Measurements from ENCODE around the gene MEIOSIN.
A peak's percentile ranks its signal among the peaks of the same experiment; 100 is the strongest.
"Not testable (repeated sequence)": the region's sequence is repeated elsewhere in the genome, so short reads cannot be mapped to it uniquely, and the experiment has no call there.

MEIOSIN gene

DNA sequence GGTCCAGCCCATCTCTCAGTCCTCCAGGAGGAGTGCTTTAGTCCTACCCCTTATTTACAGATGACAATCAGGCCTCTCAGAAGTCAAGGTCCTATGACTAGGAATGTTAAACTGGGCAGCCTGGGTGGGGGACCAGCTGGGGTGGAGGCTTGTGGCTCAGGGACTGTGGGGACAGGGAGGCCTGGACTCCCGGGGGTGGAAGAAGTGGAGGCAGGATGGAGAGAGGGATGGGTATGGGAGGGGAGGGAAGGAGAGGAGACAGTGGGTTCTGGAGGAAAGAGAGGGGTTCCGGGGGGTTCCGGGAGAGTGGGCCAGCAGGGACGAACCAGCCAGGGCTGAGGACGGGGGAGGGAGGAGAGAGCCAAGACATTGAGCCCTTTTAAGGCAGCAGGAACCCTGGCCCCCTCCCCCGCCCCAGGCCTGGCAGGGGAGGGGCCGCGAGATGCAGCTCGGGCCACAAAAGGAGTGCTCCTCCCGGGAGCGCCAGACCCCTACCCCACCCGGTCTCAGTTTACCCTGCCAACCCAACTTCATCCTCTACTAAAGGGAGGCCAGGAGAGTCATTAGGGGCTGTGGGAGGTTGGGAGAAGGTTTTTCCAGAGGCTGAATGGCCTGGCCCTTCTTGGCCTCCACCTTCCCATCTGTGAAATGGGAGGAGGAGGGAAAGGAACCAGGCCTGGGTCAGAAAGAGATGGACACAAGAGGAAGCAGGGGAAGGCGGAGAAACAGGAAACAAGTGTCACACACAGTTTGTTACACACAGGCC, 47.4 kb downstream of the MEIOSIN start:
- no peak for DNase-seq (ENCODE audit: low spot score)

DNA sequence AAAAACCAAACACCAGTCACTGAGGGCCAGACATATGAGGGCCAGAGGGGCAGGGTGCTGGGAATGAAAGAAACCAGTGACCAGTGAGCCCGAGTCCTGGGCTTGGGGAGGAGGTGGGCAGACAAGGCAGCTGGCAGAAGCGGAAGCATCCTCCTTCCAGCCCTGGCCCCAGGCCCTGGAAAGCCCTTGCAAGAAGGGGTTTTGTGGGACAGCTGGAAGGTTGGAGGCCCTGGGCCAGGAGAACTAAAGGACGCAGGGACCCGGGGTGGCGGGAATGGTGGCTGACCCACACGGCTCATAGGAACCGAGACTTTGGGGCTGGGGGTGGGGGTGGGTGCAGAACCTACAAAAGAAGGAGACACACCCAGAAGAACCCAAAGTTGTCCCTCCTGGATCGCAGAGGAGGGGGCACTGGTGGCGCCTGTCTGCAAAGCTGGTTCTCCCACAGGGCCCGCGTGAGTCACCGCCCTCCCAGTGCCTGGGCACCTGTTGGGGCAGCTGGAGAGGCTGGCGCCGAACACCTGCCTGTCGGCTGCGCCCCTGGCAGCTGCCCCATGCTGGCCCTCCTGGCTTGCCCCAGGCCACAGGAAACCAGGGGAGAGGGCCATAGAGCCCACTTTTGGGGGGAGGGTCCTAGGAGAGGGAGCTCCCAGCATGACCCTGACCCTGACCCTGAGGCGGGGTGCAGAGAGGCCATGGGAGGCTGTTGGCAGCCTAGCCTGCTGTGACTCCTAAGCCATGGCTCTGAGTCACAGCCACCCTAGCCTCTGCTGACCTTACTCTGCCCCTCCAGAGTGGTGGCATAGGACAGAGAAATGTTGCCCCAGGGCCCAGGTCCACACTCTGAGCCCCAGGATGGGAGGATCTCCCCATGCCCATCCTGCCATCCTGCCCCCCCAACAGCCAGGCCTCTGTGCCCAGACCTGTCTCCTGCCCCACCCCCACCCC, 48.2 kb downstream of the MEIOSIN start:
- no peak for DNase-seq (ENCODE audit: low spot score)

DNA sequence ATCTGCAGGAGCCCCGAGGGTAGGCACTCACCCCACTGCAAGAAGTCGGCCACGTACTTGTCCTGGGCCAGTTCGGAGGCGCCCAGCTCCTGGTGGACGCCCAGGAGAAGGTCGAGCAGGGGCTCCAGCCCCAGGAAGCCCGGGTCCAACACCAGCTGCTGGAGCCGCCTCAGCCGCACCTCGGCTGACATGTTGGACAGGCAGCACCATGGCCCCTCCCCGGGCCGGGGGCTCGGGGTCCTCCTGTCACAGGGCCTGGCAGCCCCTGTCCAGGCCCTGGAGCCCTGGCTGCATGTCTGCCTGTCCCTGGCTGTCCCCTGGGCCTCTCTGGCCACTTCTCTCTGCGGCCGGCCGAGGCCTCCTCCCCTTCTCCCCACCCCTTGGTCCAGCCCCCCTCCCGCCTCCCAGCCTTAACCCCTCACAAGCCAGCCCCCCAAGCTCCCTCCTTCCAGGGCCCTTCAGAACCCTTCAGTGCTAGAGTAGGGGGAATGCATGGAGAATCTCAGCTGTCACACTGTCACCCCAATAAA, 49.0 kb downstream of the MEIOSIN start, which contains the start of gene DMPK:
Gene DMPK, minus strand, starts transcription at position 329 of the 530 bp plus-strand sequence. Its CDS starts 138 bp downstream, at position 191.
- DNase-seq (ENCODE audit: low spot score), result peak; percentile 52

DNA sequence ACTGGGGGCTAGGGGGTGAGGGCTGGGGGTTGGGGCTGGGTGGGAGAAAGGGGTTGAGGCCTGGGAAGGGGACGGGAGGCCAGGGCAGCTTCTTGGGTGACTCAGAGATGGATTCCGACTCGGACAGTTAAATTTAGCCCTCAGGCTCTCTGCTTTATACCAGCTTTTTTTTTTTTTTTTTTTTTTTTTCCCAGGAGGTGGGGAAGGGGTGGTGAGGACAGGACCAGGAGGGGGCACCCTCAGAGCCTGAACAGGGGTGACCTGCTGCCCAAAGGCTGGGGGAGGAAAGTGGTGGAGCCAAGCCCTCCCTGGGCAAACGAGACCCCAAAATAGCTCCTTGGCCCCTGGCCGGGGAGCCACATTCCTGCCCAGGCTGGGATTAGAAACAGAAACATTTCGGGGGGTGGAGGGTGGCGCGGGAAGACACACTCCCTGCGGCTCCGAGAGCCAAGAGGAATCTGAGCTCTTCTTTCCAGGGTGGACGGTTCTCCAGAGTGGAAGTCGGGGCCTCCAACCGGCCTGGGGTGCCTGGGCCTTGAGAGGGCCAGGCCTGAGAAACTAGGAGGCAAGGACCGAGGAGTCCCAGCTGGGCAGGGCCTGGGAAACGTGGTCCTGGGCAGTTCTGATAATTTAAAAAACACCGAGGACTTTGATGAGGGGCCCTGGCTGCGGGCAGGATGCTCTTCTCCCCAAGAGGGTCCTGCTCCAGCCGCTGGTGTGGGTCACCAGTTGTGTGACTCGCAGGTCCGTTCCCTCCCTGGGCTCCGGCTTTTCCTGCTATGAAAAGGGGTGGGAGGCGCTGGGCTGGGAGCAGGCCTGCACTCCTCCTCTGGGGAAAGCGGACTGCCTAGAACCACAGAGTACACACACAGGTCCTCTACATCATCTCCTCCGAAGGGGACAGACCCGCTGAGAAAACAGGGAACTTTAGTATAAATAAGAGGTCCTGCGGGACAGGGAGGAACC, 49.9 kb downstream of the MEIOSIN start:
- peak; percentile 46 for DNase-seq (ENCODE audit: low spot score)

DNA sequence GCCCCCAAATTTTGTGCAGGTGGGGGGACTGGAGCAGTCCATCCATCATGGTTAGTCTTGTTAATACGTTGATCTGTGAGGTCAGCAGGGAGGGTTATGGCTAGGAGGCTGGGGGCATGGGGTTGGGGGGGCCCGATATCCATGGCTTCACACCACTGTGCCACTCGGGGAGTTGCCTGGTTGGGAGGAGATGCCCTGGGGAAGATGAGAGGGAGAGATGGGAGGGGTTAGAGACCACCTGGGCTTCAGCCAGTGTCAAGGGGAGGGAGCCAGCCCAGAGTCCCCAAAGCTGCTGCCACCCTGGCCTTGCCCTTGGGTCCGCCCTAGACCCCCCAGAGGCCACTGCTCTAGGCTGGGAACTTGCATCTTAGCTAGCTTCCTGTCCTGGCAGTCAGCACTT, 50.9 kb downstream of the MEIOSIN start:
- DNase-seq (ENCODE audit: low spot score), result no peak

- no peak for DNase-seq (ENCODE audit: low spot score)
Observed at GRCh38 chr19:45785097-45785496, 51.9 kb downstream of the MEIOSIN start.

DNA sequence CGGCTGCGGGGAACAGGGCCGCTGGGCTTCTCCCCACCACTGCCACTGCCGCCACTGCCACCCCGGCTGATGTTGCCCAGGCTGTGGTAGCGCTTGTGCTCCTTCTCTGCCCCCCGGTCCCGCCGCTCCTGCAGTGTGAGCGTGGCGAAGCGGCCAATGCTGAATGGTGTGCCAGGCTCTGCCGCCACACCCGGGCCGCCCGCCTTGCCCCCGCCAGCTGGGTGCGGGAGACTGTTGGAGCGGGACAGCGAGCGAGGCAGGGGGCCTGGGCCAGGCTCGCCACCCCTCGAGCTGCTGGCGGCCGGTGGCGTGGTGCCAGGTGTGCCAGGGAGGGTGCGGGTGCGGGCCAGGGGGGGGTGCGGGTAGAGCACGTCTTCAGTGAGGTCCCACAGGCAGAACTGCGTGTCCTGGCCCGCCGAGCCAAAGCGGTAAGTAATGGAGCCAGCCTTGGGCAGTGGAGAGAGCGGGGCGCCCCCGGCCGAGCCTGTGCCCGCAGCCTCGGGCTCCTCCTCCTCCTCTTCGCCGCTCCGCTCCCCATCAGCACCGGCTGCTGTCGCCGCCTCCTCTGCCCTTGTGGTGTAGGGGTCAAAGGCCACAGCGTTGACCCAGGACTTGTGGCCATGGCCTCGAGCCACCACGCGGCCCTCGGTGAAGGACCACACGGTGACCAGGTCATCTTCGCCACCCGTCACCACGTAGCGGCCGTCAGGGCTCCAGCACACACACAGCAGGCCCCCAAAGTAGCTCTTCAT, 52.7 kb downstream of the MEIOSIN start:
- DNase-seq (ENCODE audit: low spot score), result no peak

GRCh38 chr19:45786533-45786894, 53.3 kb downstream of the MEIOSIN start:
- no peak for DNase-seq (ENCODE audit: low spot score)

GRCh38 chr19:45789035-45789786, 56.0 kb downstream of the MEIOSIN start:
- DNase-seq (ENCODE audit: low spot score), result no peak

DNA sequence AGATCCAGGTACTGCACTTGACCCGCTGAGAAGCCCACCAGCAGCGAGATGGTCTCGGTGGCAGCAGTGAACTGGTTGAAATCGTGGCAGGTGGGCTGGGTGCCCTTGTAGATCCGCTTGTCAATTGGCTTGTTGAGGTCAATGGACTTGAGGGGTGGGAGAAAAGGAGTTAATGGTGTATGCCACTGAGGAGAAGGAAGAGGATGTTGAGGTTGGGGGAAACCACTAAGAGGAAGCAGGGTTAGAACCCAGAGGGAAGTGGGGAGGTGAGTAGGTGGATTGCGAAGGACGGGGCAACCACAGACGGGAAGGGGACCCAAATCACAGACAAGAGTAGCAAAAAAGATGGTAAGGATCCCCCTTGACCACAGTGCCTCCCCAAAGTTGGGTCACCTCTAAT, 57.7 kb downstream of the MEIOSIN start:
- no peak for DNase-seq (ENCODE audit: low spot score)

DNA sequence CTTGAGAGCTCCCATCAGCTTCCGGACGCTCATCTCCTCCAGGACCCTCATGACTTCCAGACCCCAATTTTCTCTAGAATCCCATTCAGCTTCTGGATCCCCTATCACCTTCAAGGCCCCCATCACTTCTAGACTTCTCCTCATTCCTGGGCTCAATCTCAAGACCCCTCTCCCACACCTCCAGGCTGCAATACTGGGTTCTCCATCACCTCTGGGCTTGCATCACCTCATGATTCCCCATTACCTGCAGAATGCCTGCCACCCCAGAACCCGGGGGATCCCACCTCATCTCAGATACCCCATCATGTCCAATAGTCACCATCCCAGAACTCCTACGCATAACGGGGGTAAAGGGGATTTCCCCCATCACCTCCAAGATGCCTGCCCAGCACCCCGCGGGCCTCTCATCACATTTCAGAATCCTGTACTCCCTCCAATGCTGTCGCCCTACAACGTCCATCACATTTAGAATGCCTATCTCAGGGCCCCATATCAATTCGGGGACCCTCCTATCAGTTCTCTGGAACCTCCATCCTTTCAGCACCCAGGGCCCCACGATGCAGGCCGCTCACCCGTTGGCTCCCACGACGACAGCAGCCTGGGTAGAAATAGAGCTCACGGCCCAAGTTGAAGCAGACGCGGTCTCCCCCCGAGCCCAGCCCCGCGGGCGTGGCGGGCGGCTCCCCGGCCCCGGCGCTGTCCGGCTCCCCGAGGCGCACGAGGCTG, 58.7 kb downstream of the MEIOSIN start:
- no peak for DNase-seq (ENCODE audit: low spot score)

- peak; percentile 98 for DNase-seq (ENCODE audit: low spot score)
Observed at GRCh38 chr19:45792470-45793177, 59.4 kb downstream of the MEIOSIN start, which contains the start of gene DMWD. Gene DMWD, minus strand, starts transcription at chr19:45792845. Its CDS starts 89 bp downstream, at chr19:45792756.

DNA sequence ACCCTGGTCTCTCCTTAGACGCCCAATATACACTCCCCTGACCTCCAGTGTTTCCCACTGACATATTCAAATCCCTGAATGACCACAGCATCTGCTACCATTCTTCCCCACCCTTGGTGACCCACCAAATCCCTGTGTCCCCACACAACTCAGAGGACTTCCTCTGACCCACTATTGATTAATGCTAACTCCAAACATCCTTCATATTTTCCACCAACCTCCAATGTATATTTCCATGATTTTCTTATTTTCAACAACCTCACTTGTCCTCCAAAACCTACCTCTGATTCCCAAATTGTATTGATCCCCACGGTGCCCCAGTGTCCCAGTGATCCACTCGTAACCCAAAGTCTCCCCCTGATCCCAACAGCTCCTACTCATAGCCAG, 59.9 kb downstream of the MEIOSIN start:
- DNase-seq (ENCODE audit: low spot score), result no peak

- no peak for DNase-seq (ENCODE audit: low spot score)
Observed at GRCh38 chr19:45793876-45794275, 60.6 kb downstream of the MEIOSIN start.

DNA sequence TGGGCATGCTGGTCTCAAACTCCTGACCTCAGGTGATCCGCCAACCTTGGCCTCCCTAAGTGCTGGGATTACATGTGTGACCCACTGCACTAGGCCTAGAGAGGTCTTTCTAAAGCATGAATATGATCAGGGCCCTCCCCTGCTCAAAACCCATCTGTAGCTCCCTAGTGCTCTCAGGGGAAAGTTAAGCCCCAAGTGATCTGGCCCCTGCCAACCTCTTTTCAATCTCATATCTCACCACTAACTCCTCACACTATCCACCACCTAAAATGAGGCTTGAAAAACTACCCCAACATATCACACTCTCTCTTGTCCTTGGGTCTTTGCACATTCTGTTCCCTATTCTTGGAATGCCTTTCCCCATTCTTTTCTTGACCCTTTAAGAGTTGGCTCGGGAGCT, 61.4 kb downstream of the MEIOSIN start:
- no peak for DNase-seq (ENCODE audit: low spot score)

DNA sequence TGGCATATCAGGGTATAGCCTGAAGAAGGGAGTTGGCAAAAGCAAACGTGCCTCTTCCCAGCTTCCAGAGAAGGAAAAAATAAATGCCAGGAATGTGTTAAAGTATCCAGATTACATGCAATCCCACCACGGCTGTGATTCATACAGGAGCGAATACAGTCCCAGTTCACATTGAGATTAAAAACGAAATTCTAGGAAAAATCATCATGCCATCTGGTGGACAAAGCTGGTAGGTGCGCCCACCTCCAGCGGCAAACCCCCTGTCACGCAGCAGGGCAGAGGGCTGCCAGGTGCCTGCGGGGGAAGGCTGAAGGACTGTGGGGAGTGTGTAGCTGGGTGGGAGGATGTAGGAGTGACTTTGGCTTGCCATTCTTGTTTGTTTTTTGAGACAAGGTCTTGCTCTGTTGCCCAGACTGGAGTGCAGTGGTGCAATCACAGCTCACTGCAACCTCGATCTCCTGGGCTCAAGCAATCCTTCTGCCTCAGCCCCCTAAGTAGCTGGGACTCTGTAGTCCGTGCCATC, 65.8 kb downstream of the MEIOSIN start:
- DNase-seq (ENCODE audit: low spot score), result peak; percentile 87

DNA sequence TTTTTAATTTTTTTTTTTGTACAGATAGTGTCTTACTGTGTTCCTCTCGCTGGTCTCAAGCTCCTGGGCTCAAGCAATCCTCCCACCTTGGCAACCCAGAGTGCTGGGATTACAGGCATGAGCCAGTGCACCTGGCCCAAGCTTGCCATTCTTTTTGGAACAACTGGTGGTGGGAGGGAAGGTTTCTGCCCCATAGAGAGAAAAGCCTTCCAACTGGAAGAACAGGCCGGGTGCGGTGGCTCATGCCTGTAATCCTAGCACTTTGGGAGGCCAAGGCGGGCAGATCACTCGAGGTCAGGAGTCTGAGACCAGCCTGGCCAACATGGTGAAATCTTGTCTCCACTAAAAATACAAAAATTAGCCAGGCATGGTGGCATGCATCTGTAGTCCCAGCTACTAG, 66.3 kb downstream of the MEIOSIN start:
- DNase-seq (ENCODE audit: low spot score), result not testable (repeated sequence)

DNA sequence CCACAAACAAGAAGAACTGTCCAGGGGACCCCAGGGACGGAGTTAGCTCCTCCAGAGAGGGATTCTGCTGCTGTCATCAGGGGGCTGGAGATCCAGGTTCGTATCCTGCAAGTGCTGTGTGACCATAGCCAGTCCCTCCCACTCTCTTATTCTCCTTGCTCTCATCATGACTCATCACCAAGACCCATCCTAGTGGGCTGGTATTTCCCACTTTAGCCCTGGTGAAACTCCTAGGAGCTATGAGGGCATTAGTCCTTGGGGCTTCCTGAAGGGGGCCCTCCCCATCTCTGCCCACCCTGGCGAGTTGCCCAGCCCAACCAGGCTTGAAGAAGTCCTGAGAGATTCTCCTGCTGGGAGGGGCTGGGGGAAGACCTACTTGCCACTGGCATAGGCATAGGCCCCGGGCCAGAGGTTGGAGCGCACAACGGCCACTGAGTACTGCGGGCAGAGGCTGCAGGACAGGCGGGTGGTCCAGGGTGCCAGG, 66.9 kb downstream of the MEIOSIN start:
- DNase-seq (ENCODE audit: low spot score), result no peak

Measured in iPS-NIHi11 (cell line).